Stomach (tissue), 9 donors: ENCODE data around the gene DDX31. TPM values are rescaled to one million over a fixed set of nuclear protein-coding genes. Genes with fewer than 3 reads are reported as not detected.
A peak's percentile ranks its signal among the peaks of the same experiment; 100 is the strongest.

Experiments
- DNase-seq, 2 donors: peaks; one replicate each; pipeline versions ENCODE4 v3.0.0 to v3.0.0-alpha.2; 2013 to 2019
- H3K27ac ChIP-seq, 5 donors: fragments of 200-600 bp in 4 of 5; sonication (generic) in 4 of 5; one replicate each; pipeline ENCODE4 v1.5.1; 2013 to 2019; ENCODE audit warnings: mild to moderate bottlenecking in 1 of 5, moderate library complexity in 1 of 5
- H3K27me3 ChIP-seq, 3 donors: fragments of 200-600 bp; sonication (generic); one replicate each; pipeline ENCODE4 v1.5.1; 2017 to 2019; ENCODE audit warnings: mixed run types in 1 of 3
- H3K36me3 ChIP-seq, 4 donors: fragments of 200-600 bp; sonication (generic); 1 replicate in 3 of 4; 2 replicates in 1 of 4; pipeline ENCODE4 v1.5.1; 2016 to 2019
- H3K4me1 ChIP-seq, 4 donors: fragments of 200-600 bp; sonication (generic); one replicate each; pipeline ENCODE4 v1.5.1; 2016 to 2019
- H3K4me3 ChIP-seq, 4 donors: fragments of 200-600 bp; sonication (generic) in 3 of 4; one replicate each; pipeline ENCODE4 v1.5.1; 2016 to 2019; ENCODE audit warnings: mild to moderate bottlenecking in 1 of 4
- H3K9me3 ChIP-seq, 4 donors: fragments of 200-600 bp; sonication (generic); one replicate each; pipeline ENCODE4 v1.5.1; 2016 to 2019
- EP300 ChIP-seq: sonication (generic); formaldehyde crosslinking; IDR thresholded peaks from one replicate; pipeline ENCODE4 v1.6.1; 2017; ENCODE audit warnings: antibody characterized with exemption
- POLR2A ChIP-seq, 4 donors: fragments of 450-650 bp; IDR thresholded peaks; one replicate each; pipeline ENCODE4 v1.6.1; 2016; ENCODE audit warnings: antibody characterized with exemption in 4 of 4, control low read depth in 2 of 4, mild to moderate bottlenecking in 1 of 4, moderate library complexity in 1 of 4
- POLR2AphosphoS5 ChIP-seq, 3 donors: sonication (generic); formaldehyde crosslinking; IDR thresholded peaks; one replicate each; pipeline ENCODE4 v1.6.1; 2016; ENCODE audit warnings: antibody characterized with exemption in 3 of 3
- WGBS, 5 donors: extraction: QIAGEN DNeasy Blood & Tissue Kit in 3 of 5; methylation state at CpG; one replicate each; pipeline versions ENCODE4 v1.1.5 to v1.1.7; 2013 to 2018; 5-methylcytosine and 5-hydroxymethylcytosine counted together
- intact Hi-C: fragments of 100-400 bp; cut with DNase I; formaldehyde crosslinking; loops from one replicate; pipeline ENCODE4 v1.15.1; 2023; ENCODE audit warnings: low total_unique reads
- polyA plus RNA-seq, 3 donors: library from polyadenylated mRNA; stranded (reverse); fragments of 200-250 nt; gene quantifications; one replicate each; pipeline ENCODE4 v1.2.3, GENCODE V29; 2013
- total RNA-seq, 5 donors: library from RNA; depleted of rRNA; stranded (reverse); fragments of >200 nt; gene quantifications; one replicate each; pipeline versions ENCODE4 v1.1.0 to v1.2.3, GENCODE V29; 2014 to 2016
- TF ChIP-seq, protein P1 (sequence below), 7 experiments: fragments of 450-650 bp in 4 of 7; fragments of 200-600 bp in 3 of 7; sonication (generic) in 3 of 7; IDR thresholded peaks; one replicate each; pipeline ENCODE4 v1.5.1; 2016 to 2019; ENCODE audit warnings: antibody characterized with exemption in 7 of 7, control low read depth in 2 of 7, mild to moderate bottlenecking in 1 of 7
- donor health status: healthy with polysubstance abuse.
- donor health status: Bipolar disorder and iron deficiency.
- donor health status: healthy.

Gene DDX31
- total and polyA plus RNA-seq, 8 donors, result 3.1 to 26.8 (median 5.8) TPM

DNA sequence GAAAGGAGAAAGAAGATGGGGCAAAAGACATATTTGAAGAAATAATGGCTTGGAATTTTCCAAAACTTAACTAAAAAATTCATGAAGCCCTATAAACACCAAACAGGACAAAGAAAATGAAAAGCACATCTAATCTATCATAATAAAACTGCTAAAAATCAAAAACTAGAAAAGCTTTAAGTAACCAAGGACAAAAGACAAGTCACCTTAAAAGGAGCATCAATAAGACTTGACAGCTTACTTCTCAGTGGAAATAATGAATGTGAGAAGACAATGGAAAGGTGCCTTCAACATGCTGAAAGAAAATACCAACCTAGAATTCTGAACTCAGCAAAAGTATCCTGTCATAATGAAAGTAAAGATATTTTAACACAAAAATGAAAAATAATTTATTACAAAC lies 27.4 kb upstream of the DDX31 start:
- Histone ChIP-seq H3K4me1 (peaks cover 3 to 14% (median 10%) of the 10 kb centered on the region in 4 donors), H3K4me3 (no peak overlapping the region), H3K27ac (no peak overlapping the region), H3K36me3 (no peaks in the 10 kb centered on the region), H3K9me3 (peaks cover 0 to 26% (median 14%) of the 10 kb centered on the region in 4 donors), H3K27me3 (no peaks in the 10 kb centered on the region)
- TF ChIP-seq POLR2A (IDR thresholded peaks at IDR 0.05) (no peak), EP300 (no peak), POLR2AphosphoS5 (IDR thresholded peaks at IDR 0.05) (no peak)
- TF ChIP-seq, protein P1, sequence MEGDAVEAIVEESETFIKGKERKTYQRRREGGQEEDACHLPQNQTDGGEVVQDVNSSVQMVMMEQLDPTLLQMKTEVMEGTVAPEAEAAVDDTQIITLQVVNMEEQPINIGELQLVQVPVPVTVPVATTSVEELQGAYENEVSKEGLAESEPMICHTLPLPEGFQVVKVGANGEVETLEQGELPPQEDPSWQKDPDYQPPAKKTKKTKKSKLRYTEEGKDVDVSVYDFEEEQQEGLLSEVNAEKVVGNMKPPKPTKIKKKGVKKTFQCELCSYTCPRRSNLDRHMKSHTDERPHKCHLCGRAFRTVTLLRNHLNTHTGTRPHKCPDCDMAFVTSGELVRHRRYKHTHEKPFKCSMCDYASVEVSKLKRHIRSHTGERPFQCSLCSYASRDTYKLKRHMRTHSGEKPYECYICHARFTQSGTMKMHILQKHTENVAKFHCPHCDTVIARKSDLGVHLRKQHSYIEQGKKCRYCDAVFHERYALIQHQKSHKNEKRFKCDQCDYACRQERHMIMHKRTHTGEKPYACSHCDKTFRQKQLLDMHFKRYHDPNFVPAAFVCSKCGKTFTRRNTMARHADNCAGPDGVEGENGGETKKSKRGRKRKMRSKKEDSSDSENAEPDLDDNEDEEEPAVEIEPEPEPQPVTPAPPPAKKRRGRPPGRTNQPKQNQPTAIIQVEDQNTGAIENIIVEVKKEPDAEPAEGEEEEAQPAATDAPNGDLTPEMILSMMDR (IDR thresholded peaks at IDR 0.05), result no peak
- DNase-seq, result no peak
- intact Hi-C loops, result no loop called here

DNA sequence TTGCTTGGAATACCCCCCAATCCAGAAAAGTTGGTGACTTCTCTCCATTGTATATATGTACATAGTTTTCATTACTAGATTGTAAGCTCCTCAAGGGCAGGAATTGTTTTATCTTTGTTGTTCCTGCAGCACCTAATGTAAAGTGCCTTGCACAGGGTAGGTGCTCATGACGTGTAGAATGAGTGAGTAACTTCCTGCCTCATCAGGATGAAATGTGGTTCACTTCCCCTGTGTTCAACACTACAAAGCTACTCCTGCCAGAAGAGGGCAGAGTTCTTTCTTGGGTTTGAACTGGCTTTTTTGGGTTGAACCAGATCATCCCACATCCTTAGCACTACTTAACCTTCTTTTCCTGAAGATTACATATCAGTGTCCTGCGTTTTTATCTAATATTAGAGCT lies 24.4 kb upstream of the DDX31 start:
- TF ChIP-seq, protein P1 (IDR thresholded peaks at IDR 0.05), result peak in 2 of 7 experiments; percentile 13 to 26
- no peak for TF ChIP-seq POLR2AphosphoS5 (IDR thresholded peaks at IDR 0.05)
- no peak overlapping the region for H3K4me3 ChIP-seq
- H3K27ac ChIP-seq, result no peak overlapping the region
- peaks cover 14 to 29% (median 24%) of the 10 kb centered on the region in 4 donors for H3K36me3 ChIP-seq
- no peaks in the 10 kb centered on the region for H3K27me3 ChIP-seq
- peak in 1 of 2 donors; percentile 17 for DNase-seq
- intact Hi-C loops, result no loop called here
- peaks cover 0 to 26% (median 14%) of the 10 kb centered on the region in 4 donors for H3K9me3 ChIP-seq
- peaks cover 0 to 2% (median 1%) of the 10 kb centered on the region in 4 donors for H3K4me1 ChIP-seq
- WGBS, 5 donors, result 19 to 35% (median 23%) methylated on average over 2 of the region's 2 CpGs

DNA sequence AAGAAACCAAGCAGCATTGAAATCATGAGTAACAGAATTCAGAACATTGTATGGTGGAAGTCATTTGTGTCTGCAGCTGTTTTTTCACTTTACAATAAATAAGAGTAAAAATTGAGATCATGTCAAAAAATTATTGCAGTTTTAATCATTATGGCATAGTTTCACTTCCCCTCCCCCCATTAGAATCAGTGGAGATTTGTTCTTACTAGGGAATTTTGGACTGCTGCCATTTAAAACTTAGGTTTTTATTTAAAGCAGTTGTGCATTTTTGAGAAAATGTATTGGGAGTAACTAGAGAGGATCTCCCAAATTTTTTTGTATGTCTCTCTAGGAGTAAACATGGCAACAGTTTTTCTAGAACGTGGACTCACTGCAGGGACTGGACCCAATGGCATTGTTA lies 20.9 kb upstream of the DDX31 start:
- Histone ChIP-seq H3K27me3 (no peaks in the 10 kb centered on the region), H3K9me3 (no peaks in the 10 kb centered on the region), H3K4me1 (no peaks in the 10 kb centered on the region), H3K4me3 (no peak overlapping the region), H3K36me3 (peaks cover 25 to 64% (median 58%) of the 10 kb centered on the region in 4 donors), H3K27ac (no peak overlapping the region)
- TF ChIP-seq POLR2A (IDR thresholded peaks at IDR 0.05) (no peak), POLR2AphosphoS5 (IDR thresholded peaks at IDR 0.05) (no peak), EP300 (no peak)
- TF ChIP-seq, protein P1 (IDR thresholded peaks at IDR 0.05), result no peak
- 71 to 100% (median 90%) methylated on average over 1 of the region's 1 CpG for WGBS, 5 donors
- DNase-seq, result peak in 1 of 2 donors; percentile 28
- intact Hi-C loops, result no loop called here

DNA sequence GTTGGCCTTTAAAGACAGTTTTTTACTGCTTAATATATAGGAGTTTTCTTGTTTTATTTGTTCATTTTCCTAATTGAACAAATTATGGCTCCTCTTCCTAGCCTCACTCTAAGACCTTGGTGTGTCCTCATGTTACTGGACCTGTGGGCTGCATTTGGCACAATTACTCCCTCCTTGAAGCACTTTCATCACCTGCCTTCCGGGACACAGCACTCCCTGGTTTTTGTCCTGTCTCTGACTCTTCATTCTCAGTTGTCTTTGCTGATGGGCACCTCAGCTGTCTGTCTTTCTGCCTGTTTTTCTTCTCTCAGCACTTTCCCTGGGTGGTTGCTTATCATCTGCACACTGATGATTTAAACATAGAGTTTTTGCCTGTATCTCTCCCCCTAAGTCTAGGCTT lies 14.1 kb upstream of the DDX31 start:
- Histone ChIP-seq H3K4me1 (peaks cover 0 to 3% (median 0%) of the 10 kb centered on the region in 4 donors), H3K4me3 (no peak overlapping the region), H3K27ac (no peak overlapping the region), H3K27me3 (no peaks in the 10 kb centered on the region), H3K9me3 (no peaks in the 10 kb centered on the region), H3K36me3 (peaks cover 29 to 88% (median 79%) of the 10 kb centered on the region in 4 donors)
- TF ChIP-seq EP300, result no peak
- TF ChIP-seq POLR2A (IDR thresholded peaks at IDR 0.05), result no peak
- no peak for TF ChIP-seq POLR2AphosphoS5 (IDR thresholded peaks at IDR 0.05)
- TF ChIP-seq, protein P1 (IDR thresholded peaks at IDR 0.05), result no peak
- 91 to 100% (median 96%) methylated on average over 1 of the region's 1 CpG for WGBS, 5 donors
- DNase-seq, result no peak
- intact Hi-C loops, result no loop called here
